CD4-positive, alpha-beta T cell treated with Interferon alpha-2 for 1 hour (primary cell): ENCODE data around the gene RFK.

Source experiments
- DNase-seq, 2 donors: peaks; one replicate each; pipeline ENCODE4 v3.0.0-alpha.2; 2020 to 2022

RFK gene

GRCh38 chr9:76405868-76406267 is 11.6 kb upstream of the RFK start:
- DNase-seq = no peak

GRCh38 chr9:76405340-76405739 is 11.1 kb upstream of the RFK start:
- no peak for DNase-seq

- no peak for DNase-seq
Observed at GRCh38 chr9:76404401-76404800, 10.2 kb upstream of the RFK start.

- DNase-seq = peak; percentile 29 to 77
Observed at GRCh38 chr9:76403352-76403751, 9.1 kb upstream of the RFK start.

- no peak for DNase-seq
Observed at GRCh38 chr9:76401580-76402354, 7.5 kb upstream of the RFK start.

- no peak for DNase-seq
Observed at GRCh38 chr9:76401176-76401575, 7.0 kb upstream of the RFK start.

GRCh38 chr9:76400534-76401096 is 6.4 kb upstream of the RFK start:
- no peak for DNase-seq

GRCh38 chr9:76399856-76400255 is 5.6 kb upstream of the RFK start:
- no peak for DNase-seq

GRCh38 chr9:76396597-76396996 is 2.4 kb upstream of the RFK start:
- no peak for DNase-seq

GRCh38 chr9:76396144-76396543 is 1.9 kb upstream of the RFK start:
- DNase-seq = no peak

GRCh38 chr9:76395381-76395780 is 1.2 kb upstream of the RFK start:
- DNase-seq = peak in 1 of 2 donors; percentile 7

- peak; percentile 66 to 73 for DNase-seq
Observed at GRCh38 chr9:76394960-76395252, 680 bp upstream of the RFK start.

- DNase-seq = no peak
Observed at GRCh38 chr9:76390656-76391055, 3.6 kb downstream of the RFK start.

- DNase-seq = no peak
Observed at GRCh38 chr9:76379494-76379893, 14.7 kb downstream of the RFK start.

- no peak for DNase-seq
Observed at GRCh38 chr9:76378367-76379073, 15.7 kb downstream of the RFK start.

- no peak for DNase-seq
Observed at GRCh38 chr9:76377791-76378190, 16.4 kb downstream of the RFK start.

GRCh38 chr9:76374783-76375559 is 19.3 kb downstream of the RFK start:
- DNase-seq = no peak

- no peak for DNase-seq
Observed at GRCh38 chr9:76373784-76374474, 20.3 kb downstream of the RFK start.

GRCh38 chr9:76373173-76373783 is 20.9 kb downstream of the RFK start:
- DNase-seq = no peak

GRCh38 chr9:76372336-76372735 is 21.9 kb downstream of the RFK start:
- no peak for DNase-seq

- no peak for DNase-seq
Observed at GRCh38 chr9:76371901-76372300, 22.3 kb downstream of the RFK start.

- no peak for DNase-seq
Observed at GRCh38 chr9:76370396-76371023, 23.7 kb downstream of the RFK start.
